Measurements from ENCODE around the gene GIT1.

The GIT1 gene

GRCh38 chr17:29589524-29590410 lies at the start of gene GIT1:
GIT1 (minus strand) TSS chr17:29589648; CDS start chr17:29589378, 270 bp downstream.
- DNase-seq, result peak; percentile 65

- no peak for DNase-seq
Measured at GRCh38 chr17:29633886-29634285, 44.4 kb upstream of the GIT1 start.

GRCh38 chr17:29630630-29631193 lies 41.3 kb upstream of the GIT1 start:
- no peak for DNase-seq

- DNase-seq, result peak; percentile 41
Measured at GRCh38 chr17:29629839-29630238, 40.4 kb upstream of the GIT1 start.

GRCh38 chr17:29628644-29629043 lies 39.2 kb upstream of the GIT1 start:
- no peak for DNase-seq

GRCh38 chr17:29627951-29628350 lies 38.5 kb upstream of the GIT1 start:
- no peak for DNase-seq

- DNase-seq, result no peak
Measured at GRCh38 chr17:29625037-29625750, 35.7 kb upstream of the GIT1 start.

- DNase-seq, result no peak
Measured at GRCh38 chr17:29624586-29624985, 35.1 kb upstream of the GIT1 start.

- DNase-seq, result no peak
Measured at GRCh38 chr17:29623283-29623647, 33.8 kb upstream of the GIT1 start.

GRCh38 chr17:29622337-29623282 lies 33.2 kb upstream of the GIT1 start, which contains the start of gene CORO6:
CORO6 (minus strand) TSS chr17:29622912; CDS start chr17:29621421, 1,491 bp downstream.
- no peak for DNase-seq

- no peak for DNase-seq
Measured at GRCh38 chr17:29621751-29622194, 32.3 kb upstream of the GIT1 start.

GRCh38 chr17:29620779-29621500 lies 31.5 kb upstream of the GIT1 start:
- no peak for DNase-seq

GRCh38 chr17:29620271-29620670 lies 30.8 kb upstream of the GIT1 start:
- no peak for DNase-seq

- DNase-seq, result peak; percentile 12
Measured at GRCh38 chr17:29619251-29619650, 29.8 kb upstream of the GIT1 start.

- no peak for DNase-seq
Measured at GRCh38 chr17:29618272-29619065, 29.0 kb upstream of the GIT1 start.

GRCh38 chr17:29617481-29618271 lies 28.2 kb upstream of the GIT1 start:
- peak; percentile 66 for DNase-seq

- DNase-seq, result peak; percentile 90
Measured at GRCh38 chr17:29617125-29617480, 27.7 kb upstream of the GIT1 start.

GRCh38 chr17:29616300-29617048 lies 27.0 kb upstream of the GIT1 start:
- DNase-seq, result no peak

Data from NCI-H1694 treated with DMSO at 0.1 percent for 48 hours (cell line).